Suppressor macrophage treated with lipopolysaccharide for 1 hour (primary cell): ENCODE measurements around the gene BICD2.
"Not testable (repeated sequence)": the region's sequence is repeated elsewhere in the genome, so short reads cannot be mapped to it uniquely, and the experiment has no call there.

ENCODE experiments used
- DNase-seq, 3 donors: peaks; one replicate each; pipeline ENCODE4 v3.0.0-alpha.2; 2020 to 2022

Gene BICD2

DNA sequence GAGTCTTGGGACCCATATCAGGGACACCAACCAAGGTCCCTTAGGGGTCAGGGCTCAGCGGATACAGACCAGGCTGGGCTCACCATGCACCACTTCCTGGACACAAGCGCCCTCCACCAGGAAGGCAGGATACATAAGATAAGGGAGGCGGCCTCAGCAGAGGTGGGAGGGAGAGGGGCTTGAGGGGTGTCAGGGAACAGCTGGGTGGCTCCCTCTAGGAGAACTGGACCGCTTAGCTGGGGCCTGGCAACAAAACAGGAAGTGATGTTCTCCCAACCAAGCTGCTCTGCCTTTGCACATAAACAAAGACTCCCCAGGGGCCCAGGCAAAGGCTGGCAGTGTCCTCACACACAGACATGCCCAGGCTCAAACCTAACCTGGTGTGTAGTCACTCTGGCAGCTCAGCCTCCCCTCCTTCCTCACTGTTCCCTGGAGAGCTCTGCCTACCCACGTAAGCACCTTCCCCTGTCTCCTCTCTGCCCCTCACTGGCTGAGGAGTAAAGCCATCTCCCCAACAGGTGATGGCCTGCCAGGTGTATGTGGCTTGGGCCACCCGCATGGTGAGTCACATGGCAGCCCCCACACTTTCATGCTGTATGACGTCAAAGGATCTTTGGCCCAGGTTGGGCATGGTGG lies 5.8 kb upstream of the BICD2 start:
- peak; percentile 32 to 42 (median 34) for DNase-seq

DNA sequence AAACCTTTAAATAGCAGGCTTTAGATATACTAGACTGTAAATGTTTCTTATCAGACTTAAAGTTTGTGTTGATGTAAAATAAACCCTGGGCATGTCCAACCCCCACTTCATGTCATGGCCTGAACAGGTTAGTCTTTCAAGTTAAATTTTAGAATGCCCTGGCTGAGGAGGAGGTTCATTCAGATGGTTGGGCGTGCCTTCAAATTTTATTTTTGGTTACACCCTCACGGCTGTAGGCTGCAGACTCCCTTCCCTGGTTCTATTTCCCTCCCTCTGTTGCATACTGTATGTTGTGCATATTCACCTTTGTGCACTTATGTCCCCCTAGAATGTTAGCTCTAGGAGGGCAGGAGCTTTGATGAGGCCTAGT lies 5.3 kb upstream of the BICD2 start:
- DNase-seq = no peak

DNA sequence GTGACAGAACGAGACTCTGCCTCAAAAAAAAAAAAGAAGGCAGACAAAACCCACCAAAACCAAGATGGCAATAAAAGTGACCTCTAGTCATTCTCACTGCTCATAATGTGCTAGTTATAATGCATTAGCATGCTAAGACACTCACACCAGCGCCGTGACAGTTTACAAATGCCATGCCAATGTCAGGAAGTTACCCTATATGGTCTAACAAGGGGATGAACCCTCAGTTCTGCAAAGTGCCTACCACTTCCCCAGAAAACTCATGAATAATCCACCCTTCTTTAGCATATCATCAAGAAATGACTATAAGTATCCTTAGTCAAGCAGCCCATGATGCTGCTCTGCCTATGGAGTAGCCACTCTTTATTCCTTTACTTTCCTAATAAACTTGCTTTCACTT lies 4.7 kb upstream of the BICD2 start:
- DNase-seq = peak; percentile 32 to 70 (median 56)

DNA sequence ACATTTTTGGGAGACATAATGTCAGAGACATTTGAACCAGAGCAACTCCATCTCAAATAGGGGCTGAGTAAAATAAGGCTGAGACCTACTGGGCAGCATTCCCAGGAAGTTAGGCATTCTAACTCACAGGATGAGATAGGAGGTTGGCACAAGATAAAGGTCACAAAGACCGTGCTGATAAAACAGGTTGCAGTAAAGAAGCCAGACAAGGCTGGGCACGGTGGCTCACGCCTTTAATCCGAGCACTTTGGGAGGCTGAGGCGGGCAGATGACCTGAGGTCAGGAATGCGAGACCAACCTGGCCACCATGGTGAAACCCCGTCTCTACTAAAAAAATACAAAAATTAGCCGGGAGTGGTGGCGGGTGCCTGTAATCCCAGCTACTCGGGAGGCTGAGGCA lies 4.2 kb upstream of the BICD2 start:
- not testable (repeated sequence) for DNase-seq

DNA sequence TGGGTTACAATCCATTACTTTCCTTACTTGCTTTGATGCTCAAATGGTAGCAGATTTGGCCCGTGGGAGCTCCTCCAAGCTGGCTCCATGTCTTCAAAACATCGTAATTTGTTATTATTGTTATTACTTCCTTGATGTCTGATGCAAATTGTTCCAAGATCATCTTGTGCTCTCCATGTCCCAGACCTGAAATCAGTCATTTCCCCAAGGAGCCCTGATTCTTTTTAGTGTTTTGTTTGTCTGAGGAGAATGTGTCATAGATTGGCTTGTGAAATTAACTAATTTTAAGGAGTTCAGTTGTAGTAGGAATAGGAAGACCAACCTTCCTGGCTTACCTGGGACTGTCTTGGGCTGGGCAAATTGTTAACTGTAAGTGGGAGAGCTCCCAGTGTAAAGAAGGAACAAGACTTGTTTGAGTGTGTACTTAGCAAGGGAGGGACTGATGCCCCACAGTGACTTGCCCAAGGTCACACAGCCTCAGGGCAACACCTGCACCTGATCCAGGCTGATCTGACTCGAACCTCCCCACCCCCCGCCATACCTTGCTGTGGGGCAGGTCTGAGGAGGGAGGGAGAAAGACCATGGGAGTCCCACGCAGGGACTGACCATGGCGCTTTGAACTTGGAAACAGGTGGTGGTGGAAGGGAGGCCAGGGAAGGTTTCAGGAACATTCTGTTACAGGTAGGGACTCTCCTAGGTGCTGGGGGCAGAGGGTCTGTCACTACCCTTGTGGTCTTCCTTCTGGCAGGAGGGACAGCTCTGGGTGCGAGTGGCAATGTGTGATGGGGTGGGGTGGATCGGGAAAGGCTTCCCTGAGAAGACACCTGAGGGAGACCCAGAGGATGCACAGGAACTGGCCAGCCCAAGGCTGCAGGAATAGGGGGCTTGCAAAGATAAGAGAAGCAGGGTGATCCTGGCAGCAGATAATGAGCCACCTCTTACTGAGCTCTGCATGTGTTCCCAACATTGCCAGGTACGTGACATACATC lies 2.7 kb upstream of the BICD2 start:
- DNase-seq = no peak

DNA sequence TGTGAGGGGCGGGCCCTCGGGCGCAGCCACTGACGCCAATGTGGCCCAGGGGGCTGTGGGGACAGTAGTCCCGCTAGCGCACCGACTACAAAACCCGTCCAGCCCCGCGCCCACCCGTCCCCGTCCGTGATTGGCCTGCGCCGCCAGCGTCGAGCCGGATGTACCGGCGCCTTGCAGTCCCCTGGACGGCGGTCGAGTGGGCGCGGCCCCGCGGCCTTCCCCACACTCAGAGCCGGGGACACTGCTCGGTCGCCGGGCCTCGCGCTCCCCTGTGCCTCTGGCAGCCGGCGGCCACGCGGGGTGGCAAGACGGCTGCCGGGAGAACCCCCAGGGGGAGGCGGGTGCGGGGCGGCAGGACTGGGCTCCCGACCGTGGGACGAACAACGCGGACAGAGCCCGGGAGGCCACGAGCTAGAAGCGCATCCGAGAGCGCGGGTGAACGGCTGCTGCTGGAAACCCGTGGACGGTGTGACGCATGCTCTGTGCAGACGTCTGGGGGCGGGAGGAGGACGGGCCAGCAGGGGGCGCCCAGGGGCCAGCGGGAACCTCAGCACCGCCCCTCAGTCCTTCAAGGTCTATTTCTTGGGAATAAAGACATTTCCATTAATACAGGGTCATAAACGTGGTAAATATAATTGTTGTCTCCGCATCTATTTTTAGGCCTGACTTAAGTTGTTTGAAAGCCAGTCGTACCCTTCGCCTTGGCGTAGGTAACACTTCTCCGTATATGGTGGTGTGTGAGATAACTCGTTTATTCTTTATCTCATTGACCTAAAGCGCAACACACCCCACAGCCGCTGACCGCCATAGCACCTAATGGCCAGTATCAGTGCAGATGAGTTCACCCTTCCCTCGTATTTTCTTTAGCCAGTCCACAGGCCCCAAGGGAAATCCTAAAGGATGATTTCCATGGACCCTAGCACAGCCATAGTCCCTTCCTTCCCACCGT lies 629 bp upstream of the BICD2 start:
- DNase-seq = peak; percentile 90 to 97 (median 96)

DNA sequence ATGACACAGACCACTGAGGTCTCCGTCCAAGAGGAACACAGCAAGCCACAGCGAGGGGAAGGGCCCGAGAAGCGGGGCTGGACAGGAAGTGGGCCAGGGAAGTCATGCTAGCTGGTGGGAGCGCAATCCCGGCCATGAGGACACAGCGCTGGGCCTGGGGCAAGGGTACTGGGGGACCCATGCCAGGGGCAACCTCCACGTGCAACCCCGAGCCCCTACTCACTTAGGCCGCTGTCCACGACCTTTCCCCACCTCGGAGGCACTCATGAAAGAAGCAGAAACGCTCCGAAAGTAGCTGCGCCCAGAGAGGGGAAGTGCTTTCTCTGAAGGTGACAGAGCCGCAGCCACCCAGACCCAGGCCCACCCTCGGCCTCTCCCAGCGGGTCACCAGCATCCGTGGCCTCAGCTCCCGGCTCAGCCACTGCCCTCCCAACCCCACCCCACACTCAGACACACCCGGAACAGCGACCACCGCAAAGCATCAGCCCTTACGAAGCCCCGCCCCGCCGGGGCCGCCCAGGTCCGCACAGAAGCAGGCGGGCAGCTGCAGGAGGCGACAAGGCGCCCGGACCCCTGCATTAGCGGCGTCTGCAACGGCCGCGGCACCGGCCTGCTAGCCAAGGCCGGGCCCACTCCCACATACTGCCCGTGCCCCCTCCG lies 782 bp downstream of the BICD2 start:
- DNase-seq = peak; percentile 47 to 60 (median 48)

DNA sequence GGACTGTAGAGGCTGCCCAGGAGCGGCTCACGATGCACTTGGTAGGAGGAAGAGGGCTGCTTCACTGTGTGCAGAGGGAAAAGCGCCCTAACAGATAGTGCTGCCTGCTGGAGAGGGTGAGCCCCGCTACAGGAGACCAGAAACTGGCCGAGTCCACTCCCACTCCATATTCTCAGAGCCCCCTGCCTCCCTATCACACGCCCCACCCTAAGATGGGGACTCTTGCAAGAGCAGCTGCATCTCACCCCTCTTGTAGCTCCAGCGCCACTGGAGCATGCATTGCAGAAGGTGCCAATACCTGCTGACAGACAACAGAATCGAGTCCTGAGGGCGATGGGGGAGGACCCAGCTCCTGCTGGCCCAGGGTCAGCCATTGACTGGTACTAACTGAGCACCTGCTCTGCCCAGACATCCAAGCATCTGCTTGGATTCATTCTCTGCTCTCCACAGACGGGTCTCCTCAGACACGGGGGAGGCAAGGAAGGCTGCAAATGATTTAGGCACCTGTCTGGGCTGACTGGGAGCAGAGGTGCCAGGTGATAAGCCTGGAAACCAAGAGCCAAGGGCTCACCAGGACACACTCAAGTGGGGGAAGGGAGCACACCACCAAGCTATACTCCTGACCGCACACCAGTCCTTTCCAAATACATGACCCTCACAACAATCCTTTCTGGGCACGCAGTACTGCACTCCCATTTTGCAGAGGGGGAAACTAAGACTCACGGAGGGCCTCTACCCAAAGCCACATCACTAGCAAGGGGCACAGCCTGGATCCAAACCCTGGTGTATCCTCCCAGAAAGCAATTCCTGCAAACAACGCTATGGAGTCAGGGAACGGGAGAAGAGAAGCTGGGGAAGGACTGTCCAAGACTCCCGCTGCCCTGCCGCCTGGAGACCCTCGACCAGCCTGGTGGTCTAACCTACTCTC lies 1.6 kb downstream of the BICD2 start:
- no peak for DNase-seq

DNA sequence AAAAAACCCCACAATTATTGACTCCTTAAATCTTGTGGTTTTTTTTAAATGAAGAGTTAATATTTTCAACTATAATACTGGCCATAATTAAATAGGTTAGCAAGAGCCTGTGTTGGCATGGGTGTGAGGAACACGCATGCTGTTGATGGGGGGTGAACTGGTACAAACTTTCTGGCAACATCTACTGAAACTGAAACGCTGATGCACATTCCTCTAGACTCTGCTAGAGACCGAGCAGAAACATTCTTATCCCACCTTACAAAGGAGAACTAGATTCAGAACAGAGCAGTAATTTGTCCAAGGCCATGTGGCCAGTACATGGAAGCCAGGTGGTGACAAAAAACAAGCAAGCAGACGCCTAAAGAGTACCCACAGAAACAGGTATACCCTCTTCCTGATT lies 2.4 kb downstream of the BICD2 start:
- DNase-seq = no peak

DNA sequence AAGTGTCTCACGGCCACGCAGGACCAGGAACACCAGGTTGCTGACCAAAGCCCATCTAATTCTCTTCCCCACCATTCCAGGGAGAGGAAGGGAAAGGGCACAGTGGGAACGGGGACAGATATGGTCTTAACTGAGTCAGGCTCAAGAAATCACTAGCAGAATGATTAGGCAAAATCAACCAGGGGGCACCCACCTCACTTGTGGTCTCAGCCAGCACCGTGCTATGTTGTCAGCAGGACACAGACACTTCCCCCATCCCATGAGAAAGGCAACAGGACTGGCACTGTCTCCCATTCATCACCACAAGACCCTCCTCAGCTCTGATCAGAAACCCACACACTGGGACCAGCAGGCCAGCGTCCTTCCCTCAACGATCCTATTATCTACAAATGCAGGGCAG lies 2.9 kb downstream of the BICD2 start:
- DNase-seq = no peak

DNA sequence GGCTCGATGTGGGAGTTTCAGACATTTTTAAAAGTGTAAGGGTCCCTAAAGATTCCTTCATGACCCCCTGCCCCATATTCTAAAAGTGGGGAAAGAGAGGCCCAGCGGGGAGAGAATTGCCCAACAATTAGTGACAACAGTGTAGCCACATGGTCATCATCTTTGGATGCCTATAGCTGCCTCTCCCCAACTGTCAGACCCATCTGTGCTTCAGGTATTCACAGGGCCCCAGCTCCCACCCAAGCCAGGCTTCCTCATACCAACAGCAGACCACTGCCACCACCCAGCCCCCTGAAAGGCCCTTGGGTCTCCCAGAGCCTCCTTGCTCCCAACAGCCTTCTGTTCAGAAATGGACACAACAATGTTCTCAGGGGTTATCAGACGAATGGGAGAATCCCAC lies 4.1 kb downstream of the BICD2 start:
- DNase-seq = no peak

DNA sequence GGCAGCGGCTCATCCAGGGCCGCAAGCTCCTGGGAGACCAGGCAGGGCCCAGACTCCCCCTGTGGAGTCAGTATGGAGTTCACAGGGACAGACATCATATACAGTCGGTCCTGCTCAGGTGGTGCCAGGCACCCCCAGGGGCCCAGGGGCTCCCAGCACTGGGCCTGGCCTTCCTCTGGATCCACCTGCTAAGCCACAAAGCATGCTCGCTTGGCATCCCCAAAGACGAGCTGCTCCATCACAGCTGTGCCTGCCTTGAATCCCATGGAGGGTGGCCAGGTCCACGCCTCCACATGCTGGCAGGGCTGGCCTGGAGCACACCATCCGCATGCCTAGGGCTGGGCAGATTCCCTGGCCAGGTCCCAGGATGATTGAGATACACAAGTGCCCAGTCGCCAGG lies 4.6 kb downstream of the BICD2 start:
- DNase-seq = no peak

DNA sequence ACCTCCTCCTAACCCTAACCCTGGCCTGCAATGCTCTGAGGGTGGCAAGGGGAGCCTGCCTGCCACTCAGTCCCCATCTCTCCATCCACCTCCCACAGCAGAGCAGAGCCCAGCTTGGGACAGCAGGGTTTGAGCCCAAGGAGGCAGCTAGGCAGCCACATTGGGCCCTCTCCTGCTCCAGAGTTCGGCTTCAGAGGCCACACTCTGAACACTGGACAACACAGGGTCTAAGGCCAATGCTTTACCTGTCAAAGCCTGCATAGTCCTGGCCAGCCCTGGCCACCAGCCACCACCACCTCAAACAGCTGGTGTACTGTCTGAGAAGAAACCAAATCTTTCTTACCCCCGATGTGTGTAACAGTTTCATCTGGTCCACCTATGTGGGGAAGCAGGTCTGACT lies 5.2 kb downstream of the BICD2 start:
- DNase-seq = no peak

DNA sequence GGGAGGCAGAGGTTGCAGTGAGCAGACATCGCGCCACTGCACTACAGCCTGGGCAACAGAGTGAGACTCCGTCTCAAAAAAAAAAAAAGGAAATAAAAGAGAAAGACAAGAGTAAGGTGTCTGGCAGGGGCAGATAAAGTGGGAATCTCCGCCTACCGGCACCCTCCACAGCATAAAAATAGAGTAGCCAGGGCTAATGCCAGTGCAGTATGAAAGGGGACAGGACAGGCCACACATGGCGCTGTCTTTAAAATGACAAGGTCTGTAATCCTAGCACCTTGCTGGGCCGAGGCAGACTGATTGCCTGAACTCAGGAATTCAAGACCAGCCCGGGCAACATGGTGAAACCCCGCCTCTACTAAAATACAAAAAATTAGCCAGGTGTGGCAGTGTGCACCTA lies 7.8 kb downstream of the BICD2 start:
- DNase-seq = no peak

DNA sequence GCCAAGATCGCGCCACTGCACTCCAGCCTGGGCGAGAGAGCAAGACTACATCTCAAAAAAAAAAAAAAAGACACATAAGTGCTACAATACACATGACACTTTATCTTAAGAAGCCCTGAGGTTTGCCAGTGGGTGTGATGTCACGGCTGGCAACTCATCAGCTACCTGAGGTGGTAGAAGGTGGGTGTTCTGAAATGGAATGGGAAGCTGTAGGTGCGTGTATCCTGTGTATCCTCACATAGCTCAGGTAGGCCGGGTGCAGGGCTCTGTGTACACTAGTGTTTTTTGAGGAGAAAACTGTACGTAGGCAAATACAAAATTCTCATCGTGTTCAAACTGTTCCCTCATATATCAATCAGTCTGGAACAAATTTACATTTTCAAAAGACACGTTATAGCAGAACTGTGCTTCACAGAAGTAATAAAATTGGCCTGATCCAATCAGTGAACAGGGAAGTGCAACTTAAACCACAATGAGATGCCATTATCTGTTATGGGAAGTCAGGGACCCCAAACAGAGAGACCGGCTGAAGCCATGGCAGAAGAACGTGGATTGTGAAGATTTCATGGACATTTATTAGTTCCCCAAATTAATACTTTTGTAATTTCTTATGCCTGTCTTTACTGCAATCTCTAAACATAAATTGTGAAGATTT lies 10.4 kb downstream of the BICD2 start:
- no peak for DNase-seq

DNA sequence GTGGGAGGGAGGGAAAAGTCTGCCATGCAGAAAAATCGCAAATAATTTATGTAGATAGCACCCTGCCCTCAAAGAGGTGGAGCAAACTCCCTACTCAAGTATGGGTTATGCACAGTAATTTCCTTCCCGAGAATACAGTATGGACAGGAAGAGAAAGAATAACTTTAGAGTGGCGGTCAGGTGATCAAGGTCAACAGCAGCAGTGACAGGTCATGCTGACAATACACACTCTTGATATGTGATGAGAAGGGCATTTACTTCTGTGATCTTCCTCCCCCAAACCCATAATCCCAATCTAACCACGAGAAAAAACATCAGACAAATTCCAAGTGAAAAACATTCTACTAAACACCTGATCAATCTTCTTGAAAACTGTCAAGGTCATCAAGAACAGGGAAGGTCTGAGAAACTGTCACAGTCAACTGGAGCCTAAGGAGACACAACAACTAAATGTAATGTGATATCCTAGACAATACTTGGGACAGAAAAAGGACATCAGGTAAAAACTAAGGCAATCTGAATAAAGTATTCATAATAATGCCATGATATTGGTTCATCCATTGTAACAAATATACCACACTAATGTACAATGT lies 11.7 kb downstream of the BICD2 start:
- no peak for DNase-seq

DNA sequence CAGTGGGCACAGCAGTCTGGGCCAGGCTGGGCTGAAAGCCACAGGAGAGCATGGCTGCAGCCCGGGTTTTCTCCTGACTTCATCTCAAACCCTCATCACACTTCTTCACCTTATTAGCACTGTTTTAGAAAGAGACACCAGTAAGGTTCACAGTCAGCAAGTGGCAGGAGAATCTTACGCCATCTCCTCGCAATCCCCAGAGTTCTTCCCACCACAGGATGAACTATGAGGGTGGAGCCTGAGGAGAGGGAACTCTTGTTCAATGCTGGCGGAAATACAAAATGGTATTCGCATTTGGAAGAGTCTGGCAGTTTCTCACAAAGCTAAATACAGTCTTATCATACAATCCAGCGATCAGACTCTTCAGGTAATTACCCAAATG lies 14.7 kb downstream of the BICD2 start:
- peak; percentile 58 to 64 (median 62) for DNase-seq

DNA sequence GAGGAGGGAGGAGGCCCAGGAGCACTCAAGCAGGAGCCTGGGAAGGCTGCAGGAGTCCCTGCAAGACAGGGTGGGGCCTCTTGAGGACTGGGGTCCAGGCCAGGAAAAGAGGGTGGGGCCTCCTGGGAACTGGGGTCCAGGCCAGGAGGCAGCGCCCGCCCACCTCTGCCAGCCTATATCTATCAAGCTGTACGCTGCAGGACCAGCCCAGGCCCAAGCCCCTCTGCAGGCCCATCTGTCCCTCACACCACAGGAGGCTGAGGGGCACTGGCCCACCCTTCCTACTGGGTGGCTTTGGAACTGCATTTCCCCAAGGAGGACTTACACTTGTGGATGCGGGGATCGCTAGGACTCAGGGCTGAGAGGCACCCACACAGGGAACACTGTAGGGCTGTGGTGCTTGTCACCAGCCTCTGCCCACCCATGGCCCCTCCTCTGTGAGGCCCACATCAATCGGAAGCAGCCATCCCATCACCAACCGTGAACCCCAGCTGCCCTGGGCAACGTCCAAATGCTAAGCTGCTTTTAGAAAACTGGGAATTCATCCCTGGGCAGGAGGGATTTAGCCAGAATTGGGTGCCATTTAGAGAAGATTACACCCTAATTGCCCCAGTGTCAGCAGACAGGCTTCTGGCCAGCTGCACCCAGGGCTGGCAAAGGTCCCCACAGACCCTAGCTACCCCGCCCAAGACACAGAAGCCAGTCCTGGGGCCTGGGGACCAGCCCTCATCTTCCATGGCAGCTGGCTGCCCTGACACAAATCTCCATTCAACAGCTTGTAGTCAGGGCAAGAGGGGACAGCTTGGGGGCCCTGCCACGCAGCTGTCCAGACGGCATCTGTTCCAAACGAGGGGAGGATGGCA lies 15.3 kb downstream of the BICD2 start:
- no peak for DNase-seq

DNA sequence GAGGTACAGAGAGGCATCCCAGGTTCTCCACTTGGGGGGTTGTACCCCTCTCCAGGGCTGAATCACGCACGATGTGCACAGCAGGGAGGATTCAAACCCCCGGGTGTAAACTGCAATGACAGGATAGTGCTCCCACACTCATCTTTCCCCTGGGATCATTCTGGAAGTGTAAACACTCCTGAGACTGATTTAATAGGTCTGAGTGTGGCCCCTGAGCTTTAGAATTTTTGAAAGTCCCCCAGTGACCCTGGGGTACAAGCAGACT lies 16.5 kb downstream of the BICD2 start:
- DNase-seq = no peak
